ENCODE data around the gene HOMER2. TPM values are rescaled to one million over a fixed set of nuclear protein-coding genes. Genes with fewer than 3 reads are reported as not detected.

Gene HOMER2
- 50.9 and 56.5 TPM in 2 replicates for total RNA-seq

GRCh38 chr15:82952158-82953081, at the start of gene HOMER2:
HOMER2 (minus strand) TSS chr15:82952720; CDS start chr15:82952535, 185 bp downstream.

GRCh38 chr15:82985688-82986441, 33.3 kb upstream of the HOMER2 start, which contains the start of gene RAMAC:
RAMAC (plus strand) TSS chr15:82986210; CDS start chr15:82989019, 2,809 bp downstream.

DNA sequence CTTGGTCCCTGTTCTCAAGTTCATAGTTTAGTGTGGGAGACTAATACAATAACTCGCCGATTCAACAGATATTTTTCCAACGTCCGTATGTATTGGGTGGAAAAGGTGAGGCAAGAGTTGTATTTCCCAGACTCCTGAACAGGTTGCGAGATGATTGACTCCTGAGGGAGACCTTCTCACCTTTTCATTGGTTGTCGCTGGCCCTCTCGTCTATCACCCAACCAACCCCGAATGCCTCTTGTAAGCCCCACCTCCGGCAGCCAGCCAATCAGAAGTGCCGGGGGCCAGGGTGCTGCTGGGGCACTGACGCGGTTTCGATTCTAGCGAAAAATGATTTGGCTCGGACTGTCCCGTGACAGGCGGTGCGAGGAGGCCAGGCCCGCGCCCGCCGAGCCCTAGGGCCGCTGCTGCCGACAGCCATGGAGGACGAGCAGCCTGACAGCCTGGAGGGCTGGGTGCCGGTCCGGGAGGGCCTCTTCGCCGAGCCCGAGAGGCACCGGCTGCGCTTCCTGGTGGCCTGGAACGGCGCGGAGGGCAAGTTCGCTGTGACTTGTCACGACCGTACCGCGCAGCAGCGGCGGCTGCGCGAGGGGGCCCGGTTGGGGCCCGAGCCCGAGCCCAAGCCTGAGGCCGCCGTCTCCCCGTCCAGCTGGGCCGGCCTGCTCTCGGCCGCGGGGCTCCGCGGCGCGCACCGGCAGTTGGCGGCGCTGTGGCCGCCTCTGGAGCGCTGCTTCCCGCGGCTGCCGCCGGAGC, 143.0 kb downstream of the HOMER2 start, which contains the start of gene WHAMM:
Gene WHAMM (plus strand): TSS at position 321 of the 753 bp plus-strand sequence. CDS start 99 bp downstream, at position 420.

DNA sequence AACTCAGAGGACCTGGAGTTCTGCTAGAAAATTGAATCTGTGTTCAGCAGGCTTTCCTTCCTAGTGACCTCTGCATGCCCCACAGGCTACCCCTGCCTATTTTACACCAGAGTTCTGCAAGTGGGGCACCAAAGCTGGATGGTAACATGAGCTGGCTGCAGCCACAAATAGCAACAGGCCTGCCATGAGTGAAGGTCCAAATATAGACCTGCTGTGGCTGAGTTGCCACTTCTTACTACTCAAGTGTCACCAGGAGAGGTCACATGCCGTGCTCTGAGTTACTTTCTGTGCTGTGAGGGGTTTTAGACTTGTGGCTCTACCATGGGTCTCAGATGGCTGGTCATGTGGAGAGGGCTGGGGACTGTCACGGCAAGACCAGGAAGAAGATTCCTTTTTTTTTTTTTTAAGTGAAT, 146.5 kb downstream of the HOMER2 start, which contains the start of gene FSD2:
Gene FSD2 (minus strand): TSS at position 76 of the 413 bp plus-strand sequence. CDS start 18,679 bp downstream, outside the sequence.

Other genes with a start within 250 kb of the HOMER2 start
- 1.1 TPM in 1 of 2 replicates, not detected in the other for gene AP3B2, start 242.8 kb downstream of the HOMER2 start, total RNA-seq
- gene FSD2, start 146.7 kb downstream of the HOMER2 start, total RNA-seq: not detected in 2 replicates
- 5.3 and 7.2 TPM in 2 replicates for gene WHAMM, start 143.1 kb downstream of the HOMER2 start, total RNA-seq
- 29.5 and 30.8 TPM in 2 replicates for gene RAMAC, start 33.5 kb upstream of the HOMER2 start, total RNA-seq
- gene C15orf40, start 58.9 kb upstream of the HOMER2 start, total RNA-seq: 6.0 and 17.7 TPM in 2 replicates
- gene BTBD1, start 114.5 kb upstream of the HOMER2 start, total RNA-seq: 49.9 and 50.7 TPM in 2 replicates
- 0.14 TPM in 1 of 2 replicates, not detected in the other for gene TM6SF1, start 154.9 kb upstream of the HOMER2 start, total RNA-seq